Measurements from ENCODE around the gene UQCC5.

Gene UQCC5

DNA sequence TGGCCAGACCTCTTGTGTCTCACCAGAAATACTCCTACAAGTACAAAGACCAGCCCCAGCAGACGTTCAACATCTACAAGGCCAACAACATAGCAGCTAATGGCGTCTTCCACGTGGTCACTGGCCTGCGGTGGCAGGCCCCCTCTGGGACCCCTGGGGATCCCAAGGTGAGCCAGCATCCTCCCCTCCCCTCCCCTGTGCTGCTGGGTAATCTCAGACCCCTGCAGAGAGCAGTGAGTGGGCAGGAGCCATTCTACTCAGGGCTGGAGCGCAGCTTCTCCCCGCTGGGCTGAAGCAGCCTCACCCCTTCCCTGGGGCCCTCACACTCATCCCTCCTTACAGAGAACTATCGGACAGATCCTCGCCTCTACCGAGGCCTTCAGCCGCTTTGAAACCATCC lies 31.4 kb upstream of the UQCC5 start:
- DNase-seq = no peak

- no peak for DNase-seq
Observed at GRCh38 chr3:52506266-52506966, 30.0 kb upstream of the UQCC5 start.

GRCh38 chr3:52507359-52507758 lies 29.0 kb upstream of the UQCC5 start:
- no peak for DNase-seq

GRCh38 chr3:52509753-52510328 lies 26.6 kb upstream of the UQCC5 start:
- DNase-seq = no peak

GRCh38 chr3:52511509-52511908 lies 24.9 kb upstream of the UQCC5 start:
- no peak for DNase-seq

- no peak for DNase-seq
Observed at GRCh38 chr3:52512105-52512504, 24.3 kb upstream of the UQCC5 start.

GRCh38 chr3:52512727-52513126 lies 23.7 kb upstream of the UQCC5 start:
- DNase-seq = no peak

GRCh38 chr3:52513281-52513680 lies 23.1 kb upstream of the UQCC5 start:
- no peak for DNase-seq

DNA sequence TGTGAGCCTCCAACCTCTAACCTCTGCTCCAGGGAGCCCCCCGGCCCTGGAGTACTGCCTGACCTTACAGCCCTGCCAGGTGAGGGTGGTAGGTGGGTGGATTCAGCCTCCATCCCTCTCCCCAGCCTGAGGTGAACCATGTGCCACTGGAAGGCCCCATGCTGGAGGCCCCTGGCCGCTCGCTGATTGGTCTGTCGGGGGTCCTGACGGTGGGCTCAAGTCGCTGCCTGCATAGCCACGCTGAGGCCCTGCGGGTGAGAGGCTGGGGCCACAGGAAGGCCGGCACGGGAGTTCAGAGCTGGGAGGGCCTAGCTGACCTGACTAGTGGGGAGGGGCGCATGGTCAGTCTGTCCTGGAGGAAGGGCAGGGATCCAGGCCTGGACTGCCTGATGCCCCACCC lies 21.8 kb upstream of the UQCC5 start:
- DNase-seq = no peak

GRCh38 chr3:52515192-52515591 lies 21.2 kb upstream of the UQCC5 start:
- DNase-seq = no peak

DNA sequence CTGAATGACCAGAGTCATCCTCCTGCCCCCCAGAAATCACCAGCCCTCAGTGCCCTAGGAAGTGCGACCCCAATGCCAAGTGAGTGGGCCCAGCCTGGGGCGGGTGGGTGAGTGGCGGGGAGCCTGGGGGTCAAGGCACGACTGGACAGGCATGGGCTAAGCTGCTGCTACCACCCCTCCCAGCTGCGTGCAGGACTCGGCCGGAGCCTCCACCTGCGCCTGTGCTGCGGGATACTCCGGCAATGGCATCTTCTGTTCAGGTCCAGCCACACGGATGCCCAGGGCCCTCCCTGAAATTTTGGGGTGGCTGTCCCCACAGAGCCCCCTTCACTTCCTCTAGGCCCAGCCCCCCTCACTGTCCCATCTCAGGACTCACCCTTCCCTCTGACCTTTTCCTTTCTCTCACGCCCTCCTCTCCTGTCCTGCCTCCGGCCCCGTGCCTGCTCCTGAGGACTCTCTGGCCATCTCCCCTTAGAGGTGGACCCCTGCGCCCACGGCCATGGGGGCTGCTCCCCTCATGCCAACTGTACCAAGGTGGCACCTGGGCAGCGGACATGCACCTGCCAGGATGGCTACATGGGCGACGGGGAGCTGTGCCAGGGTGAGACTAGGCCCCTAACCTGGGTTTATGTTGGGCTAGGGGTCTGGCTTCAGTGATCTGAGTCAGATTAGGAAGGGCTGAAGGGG lies 19.8 kb upstream of the UQCC5 start:
- DNase-seq = no peak

DNA sequence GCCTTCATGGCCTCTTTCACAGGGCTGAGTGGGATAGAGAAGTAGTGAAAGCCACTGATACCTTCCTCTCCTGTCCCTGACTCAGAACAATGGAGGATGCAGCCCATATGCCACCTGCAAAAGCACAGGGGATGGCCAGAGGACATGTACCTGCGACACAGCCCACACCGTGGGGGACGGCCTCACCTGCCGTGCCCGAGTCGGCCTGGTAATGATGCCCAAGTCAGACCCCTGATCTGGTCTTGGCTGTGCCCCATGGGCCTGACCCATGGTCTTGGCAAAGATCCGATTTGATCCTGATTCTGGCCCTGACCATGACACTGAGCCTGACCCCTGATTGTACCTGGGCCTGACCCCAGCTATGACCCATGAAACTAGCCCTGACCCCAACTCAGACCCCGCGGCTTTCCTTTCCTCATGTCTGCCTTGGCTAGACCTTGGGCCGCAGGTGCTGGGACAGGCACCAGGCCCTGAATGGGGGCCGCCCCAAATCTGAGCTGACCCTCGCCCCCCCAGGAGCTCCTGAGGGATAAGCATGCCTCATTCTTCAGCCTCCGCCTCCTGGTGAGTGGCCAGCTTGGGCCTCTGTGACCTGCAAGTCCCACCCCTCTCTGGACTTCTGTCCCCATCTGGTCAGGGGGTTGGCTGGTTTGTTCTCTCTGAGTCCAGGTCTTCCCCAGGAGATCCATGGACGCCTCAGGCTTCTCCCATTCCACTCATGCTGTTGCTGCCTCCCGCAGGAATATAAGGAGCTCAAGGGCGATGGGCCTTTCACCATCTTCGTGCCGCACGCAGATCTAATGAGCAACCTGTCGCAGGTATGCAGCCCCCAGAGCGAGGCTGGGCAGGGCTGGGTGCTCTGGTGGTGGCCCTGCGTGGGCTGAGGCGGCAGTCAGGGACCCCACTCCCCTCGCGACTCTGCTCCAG lies 18.3 kb upstream of the UQCC5 start:
- no peak for DNase-seq

DNA sequence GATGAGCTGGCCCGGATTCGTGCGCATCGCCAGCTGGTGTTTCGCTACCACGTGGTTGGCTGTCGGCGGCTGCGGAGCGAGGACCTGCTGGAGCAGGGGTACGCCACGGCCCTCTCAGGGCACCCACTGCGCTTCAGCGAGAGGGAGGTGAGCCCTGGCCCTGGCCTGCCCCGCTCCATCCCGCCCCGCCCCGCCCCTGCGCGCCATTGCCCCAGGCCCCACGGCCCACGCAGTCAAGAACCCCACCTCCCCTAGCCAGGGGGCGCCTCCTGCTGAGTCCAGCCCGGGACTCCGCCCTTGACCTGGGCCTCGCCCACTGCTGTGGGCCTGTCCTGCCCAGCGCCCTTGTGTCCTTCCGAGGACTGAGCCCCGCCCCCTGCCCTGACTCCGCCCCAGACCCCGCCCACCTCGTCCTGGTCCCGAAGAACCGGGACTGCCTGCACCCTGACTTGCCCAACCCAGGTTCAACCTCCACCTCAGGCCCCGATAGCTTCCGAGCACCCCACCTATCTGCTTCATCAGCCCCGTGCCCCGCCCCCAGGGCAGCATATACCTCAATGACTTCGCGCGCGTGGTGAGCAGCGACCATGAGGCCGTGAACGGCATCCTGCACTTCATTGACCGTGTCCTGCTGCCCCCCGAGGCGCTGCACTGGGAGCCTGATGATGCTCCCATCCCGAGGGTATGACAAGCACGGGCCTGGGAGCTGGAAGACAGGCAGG lies 17.5 kb upstream of the UQCC5 start:
- no peak for DNase-seq

- DNase-seq = no peak
Observed at GRCh38 chr3:52519445-52520140, 16.8 kb upstream of the UQCC5 start.

DNA sequence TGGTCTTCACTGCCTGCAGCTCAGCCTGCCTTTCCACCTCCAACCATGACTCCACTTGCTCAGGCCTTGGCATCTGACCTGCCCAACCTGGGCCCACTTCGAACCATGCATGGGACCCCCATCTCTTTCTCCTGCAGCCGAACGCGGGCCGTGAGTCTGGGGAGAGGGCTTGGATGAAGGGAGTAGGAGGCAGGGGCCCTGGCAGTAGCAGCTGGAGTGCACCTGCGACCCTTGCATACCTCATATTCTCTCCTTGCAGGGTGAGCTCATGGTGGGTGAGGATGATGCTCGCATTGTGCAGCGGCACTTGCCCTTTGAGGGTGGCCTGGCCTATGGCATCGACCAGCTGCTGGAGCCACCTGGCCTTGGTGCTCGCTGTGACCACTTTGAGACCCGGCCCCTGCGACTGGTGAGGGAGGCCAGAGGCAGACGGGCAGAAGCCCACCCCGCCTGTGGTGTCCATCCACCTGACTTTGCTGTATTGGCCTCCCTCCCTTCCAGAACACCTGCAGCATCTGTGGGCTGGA lies 16.2 kb upstream of the UQCC5 start:
- DNase-seq = no peak

DNA sequence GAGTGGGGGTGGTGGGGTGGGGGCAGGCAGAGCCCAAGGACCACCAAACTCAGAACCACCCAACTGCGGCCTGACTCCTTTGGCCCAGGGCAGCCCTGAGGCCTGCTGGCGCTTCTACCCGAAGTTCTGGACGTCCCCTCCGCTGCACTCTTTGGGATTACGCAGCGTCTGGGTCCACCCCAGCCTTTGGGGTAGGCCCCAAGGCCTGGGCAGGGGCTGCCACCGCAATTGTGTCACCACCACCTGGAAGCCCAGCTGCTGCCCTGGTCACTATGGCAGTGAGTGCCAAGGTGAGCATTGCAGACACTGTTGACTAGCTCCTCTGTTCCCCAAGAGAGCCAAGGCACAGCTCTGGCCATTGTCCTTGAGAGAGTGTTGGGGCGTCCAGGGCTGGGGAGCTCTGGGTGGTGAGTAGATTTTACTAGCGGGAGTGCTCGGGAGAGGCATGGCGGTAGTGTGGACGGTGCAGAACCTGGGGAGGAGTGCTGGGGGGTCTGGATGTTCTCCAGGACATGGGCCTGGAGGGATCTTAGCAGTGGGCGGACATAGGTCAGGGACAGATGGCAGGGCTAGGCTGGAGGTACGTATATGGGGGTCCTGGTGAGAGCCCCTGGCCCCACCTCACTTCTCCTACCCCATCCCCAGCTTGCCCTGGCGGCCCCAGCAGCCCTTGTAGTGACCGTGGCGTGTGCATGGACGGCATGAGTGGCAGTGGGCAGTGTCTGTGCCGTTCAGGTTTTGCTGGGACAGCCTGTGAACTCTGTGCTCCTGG lies 15.5 kb upstream of the UQCC5 start:
- DNase-seq = no peak

DNA sequence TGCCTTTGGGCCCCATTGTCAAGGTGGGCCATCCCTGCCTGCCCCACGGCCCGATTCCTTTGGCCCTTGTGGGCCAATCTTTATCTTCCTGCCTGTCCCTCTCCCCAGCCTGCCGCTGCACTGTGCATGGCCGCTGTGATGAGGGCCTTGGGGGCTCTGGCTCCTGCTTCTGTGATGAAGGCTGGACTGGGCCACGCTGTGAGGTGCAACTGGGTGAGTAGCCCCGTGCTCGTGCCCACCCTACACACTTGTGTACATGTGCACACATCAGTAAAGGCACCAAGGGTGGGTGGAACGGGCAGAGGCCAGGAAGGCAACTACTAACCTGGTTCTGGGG lies 14.9 kb upstream of the UQCC5 start:
- DNase-seq = no peak

GRCh38 chr3:52521881-52522650 lies 14.3 kb upstream of the UQCC5 start:
- DNase-seq = no peak

DNA sequence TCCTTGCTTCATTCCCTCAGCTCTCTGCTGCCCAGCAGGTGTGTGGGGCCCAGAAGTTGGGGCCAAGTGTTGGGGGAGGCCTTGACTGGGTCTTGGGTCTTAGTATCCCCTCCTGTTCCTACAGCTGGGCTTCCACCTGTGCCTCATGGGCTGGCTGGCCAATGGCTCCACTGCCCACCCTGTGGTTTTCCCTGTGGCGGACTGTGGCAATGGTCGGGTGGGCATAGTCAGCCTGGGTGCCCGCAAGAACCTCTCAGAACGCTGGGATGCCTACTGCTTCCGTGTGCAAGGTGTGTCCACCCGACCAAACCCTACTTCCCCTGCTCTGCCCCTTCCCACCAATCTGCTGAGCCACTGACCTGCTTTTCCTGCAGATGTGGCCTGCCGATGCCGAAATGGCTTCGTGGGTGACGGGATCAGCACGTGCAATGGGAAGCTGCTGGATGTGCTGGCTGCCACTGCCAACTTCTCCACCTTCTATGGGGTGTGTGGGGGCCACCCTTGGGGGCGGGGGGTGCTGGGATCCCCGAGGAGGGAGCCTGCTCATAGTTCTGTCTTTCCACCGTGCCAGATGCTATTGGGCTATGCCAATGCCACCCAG lies 13.7 kb upstream of the UQCC5 start:
- no peak for DNase-seq
